ENCODE results near the gene CSTA. TPM values are rescaled to one million over a fixed set of nuclear protein-coding genes. Genes with fewer than 3 reads are reported as not detected.

Gene CSTA
- total RNA-seq, 2 donors from 2014 or later: 3.5 to 9.7 TPM

DNA sequence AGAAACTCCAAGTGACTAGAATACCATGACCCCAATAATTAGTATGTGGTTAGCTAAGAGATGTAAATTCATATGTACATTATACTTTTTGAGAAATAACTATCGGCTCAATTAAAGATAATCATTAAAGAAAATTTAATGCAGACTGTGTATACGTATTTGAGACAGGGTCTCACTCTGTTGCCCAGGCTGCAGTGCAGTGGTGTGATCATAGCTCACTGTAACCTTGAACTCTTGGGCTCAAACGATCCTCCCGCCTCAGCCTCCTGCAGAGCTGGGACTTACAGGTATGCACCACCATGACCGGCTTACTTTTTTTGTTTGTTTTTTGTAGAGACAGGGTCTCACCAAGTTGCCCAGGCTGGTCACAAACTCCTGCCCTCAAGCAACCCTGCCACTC is 8.7 kb upstream of the CSTA start:
- intact Hi-C loops (cut with DNase I): no loop called here
- DNase-seq (ENCODE audit: low spot score): no peak

DNA sequence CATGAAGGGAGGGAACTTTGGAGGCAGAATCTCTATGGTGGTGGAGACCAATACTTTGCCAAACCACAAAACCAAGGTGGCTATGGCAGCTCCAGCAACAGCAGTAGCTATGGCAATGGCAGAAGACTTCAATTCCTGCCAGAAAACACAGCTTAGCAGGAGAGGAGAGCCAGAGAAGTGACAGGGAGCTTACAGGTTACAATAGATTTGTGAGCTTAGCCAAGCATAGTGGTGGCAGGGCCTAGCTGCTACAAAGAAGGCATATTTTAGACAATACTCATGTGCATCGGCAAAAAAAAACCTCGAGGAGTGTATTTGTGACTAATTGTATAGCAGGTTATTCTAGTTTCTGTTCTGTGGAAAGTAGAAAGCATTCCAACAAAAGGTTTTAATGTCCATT is 6.4 kb upstream of the CSTA start:
- intact Hi-C loops (cut with DNase I): no loop called here
- DNase-seq (ENCODE audit: low spot score): no peak

DNA sequence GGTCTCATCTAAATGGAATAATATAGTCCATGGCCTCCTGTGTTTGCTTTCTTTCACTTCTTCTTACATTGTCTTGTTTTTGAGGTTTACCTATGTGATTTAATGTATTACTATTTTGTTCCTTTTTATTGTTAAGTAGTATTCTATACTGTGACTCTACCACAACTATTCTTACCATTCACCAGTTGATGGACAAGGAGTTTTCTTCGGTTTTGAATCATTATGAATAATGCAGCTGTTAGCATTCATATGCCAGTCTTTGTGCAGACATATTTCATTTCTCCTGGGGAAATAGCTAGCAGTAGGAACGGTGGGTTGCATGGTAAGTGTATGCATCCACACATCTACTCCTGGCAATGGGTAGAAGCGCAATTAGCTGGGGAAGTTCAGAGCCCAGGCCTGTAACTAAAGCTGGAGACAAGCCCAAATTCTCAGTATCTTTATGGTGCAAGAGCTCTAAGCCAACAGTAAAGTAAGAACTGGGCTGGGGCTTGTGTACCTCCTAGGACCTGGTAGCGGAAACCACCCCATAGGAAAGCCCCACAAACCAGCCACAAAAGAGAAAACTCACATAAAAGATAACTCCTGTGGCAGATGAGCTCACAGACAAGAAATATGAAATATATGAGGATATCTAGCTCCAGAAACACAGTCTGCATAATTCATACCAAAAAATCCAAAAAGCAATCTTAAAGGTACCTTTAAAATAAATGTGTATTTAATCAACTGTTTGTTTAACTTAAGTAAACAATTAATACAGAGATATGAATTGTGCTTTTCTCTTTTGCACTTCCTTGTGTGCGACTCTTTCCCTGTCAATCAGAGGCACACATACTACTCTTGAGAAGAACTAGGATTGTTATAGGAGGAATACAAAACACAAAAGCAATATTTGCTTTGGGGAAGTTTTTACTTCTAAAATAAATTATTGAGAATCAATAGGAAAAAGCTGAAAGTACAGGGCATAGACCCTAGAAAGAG is 2.7 kb upstream of the CSTA start:
- DNase-seq (ENCODE audit: low spot score): no peak
- intact Hi-C loops (cut with DNase I): no loop called here

DNA sequence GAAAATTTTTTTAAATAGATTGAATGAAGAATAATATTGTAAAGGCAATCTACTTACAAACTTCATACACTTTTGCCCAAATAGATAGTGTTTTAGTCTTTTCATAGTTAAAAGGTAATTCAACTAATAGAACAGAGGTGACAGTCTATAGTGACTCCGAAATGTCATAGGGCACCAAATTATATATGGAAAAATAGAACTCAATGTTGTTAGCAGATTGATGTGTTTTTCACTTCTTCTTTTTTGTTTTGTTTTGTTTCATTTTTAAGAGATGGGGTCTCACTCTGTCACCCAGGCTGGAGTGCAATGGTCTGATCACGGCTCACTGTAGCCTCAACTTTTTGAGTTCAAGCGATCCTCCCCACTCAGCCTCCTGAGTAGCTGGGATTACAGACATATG is 721 bp downstream of the CSTA start:
- no peak for DNase-seq (ENCODE audit: low spot score)
- intact Hi-C loops (cut with DNase I): no loop called here

DNA sequence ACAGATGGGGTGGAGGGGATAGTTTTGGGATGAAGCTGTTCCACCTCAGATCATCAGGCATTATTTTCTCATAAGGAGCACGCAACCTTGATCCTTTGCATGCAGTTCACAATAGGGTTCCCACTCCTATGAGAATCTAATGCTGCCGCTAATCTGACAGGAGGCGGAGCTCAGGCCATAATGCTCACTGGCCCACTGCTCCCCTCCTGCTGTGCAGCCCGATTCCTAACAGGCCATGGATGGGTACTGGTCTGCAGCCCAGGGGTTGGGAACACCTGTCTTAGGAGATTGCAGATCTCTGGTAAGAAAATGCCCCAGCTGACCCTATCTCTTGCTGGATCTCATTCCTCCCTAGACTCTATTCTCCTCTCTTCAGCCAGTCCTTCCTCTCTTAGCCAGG is 6.8 kb downstream of the CSTA start:
- no peak for DNase-seq (ENCODE audit: low spot score)
- intact Hi-C loops (cut with DNase I): no loop called here

DNA sequence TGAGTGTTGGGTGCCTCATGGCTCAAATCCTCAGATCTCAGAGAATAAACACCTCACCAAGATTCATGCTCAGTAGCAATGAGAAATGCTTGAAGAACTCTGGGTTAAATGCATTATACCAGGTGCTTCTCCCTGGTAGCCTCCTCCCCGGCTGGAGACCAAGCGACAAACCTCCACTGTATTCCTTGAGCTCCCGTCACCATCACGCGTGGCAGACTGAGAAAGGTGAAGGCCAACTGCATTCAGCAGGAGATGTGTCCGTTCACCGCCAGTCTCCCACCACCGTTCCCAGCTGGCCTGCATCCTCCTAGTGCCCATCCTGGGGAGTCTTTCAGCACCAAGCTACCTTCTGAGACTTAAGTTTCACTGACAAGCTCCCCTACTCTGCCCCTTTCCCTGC is 7.5 kb downstream of the CSTA start:
- no peak for DNase-seq (ENCODE audit: low spot score)
- intact Hi-C loops (cut with DNase I): no loop called here

DNA sequence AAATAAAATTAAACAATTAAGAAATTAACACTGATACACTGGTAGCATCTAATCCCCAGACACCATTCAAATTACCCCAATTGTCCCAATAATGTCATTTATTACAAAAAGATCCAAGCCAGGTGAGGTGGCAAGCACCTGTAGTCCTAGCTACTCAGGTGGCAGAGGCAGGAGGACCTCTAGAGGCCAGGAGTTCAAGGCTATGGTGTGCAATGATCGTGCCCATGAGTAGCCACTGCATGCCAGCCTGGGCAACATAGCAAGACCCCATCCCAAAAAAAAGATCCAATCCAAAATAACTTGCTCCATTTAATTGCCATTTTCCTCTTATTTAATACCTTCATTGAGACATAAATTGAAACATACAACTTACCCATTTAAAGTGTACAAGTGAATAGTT is 17.8 kb downstream of the CSTA start:
- DNase-seq (ENCODE audit: low spot score): no peak
- intact Hi-C loops (cut with DNase I): no loop called here

DNA sequence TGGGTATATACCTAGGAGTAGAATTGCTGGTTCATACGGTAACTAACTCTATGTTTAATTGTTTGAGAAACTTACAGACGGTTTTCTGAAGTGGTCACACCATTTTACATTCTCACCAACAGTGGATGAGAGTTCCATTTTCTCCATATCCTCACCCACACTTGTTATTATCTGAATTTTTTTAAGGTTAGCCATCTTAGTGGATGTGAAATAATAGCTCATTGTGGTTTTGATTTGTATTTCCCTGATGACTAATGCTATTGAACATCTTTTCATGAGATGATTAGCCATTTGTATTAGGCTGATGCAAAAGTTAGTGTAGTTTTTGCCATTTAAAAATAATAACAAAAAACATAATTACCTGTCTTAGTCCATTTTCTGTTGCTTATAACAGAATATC is 18.6 kb downstream of the CSTA start:
- DNase-seq (ENCODE audit: low spot score): no peak
- intact Hi-C loops (cut with DNase I): no loop called here

DNA sequence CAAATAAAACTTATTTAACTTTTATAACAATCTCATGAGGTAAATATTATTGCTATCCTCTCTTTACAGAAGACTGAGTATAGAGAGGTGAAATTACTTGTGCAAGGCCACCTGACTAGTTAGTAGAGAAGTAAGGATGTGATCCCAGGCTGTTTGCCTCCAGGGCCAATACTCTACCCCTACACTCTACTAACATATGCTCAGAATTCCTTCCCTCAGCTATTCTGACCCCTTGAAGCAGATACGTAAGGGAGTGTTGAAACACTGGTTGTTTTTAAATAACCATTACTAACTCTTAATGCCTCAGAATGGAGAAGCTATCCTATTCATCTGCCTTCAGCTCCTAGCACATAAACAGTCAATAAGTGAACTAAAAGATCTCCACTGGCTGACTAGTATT is 24.1 kb downstream of the CSTA start:
- intact Hi-C loops (cut with DNase I): no loop called here
- no peak for DNase-seq (ENCODE audit: low spot score)

DNA sequence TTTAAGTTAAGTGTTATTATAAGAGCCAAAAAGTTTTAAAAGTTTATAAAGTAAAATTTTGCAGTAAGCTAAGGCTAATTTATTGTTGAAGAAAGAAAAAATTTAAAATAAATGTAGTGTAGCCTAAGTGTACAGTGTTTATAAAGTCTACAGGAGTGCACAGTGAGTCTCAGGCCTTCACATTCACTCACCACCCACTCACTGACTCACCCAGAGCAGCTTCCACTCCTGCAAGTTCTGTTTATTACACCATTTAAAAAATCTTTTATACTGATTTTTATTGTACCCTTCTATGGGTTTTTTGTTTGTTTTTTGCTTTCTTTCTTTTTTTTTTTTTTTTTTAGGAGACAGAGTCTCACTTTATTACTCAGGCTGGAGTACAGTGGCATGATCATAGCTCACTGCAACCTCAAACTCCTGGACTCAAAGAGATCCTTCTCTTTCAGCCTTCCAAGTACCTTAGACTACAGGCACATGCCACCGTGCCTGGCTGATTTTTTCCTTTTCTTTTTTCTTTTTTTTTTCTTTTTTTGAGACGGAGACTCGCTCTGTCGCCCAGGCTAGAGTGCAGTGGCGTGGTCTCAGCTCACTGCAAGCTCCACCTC is 25.9 kb downstream of the CSTA start:
- no peak for DNase-seq (ENCODE audit: low spot score)
- intact Hi-C loops (cut with DNase I): no loop called here

DNA sequence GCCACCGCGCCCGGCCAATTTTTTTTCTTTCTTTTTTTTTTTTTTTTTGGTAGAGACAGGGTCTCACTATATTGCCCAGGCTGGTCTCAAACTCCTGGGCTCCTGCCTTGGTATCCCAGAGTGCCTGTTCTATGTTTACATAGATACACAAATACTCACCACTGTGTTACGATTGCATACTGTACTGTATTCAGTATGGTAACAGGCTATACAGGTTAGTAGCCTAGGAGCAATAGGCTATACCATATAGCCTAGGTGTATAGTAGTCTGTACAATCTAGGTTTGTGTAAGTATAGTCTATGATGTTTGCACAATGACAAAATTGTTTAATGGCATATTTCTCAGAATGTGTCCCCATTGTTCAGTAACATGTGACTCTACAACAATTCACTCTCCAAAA is 26.6 kb downstream of the CSTA start:
- no peak for DNase-seq (ENCODE audit: low spot score)
- intact Hi-C loops (cut with DNase I): no loop called here

DNA sequence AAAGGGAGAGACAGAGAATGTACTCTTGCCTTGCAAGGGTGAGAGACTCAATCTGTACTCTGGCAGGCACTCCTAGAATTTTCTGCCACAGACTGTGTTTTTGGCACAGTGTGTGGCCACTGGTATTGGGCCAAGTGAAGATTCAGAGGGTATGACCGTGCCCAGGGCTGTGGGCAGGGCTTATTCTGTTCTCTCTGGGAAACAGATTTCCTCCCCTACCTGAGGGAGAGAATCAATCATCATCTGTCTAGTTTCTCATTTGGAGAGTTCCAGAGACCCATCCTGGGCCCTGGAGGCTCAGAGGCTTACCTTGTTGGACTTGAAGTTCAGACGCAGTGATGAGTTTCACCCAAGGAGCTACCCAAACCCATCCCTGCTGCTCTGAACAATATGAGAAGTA is 28.2 kb downstream of the CSTA start:
- no peak for DNase-seq (ENCODE audit: low spot score)
- intact Hi-C loops (cut with DNase I): no loop called here

DNA sequence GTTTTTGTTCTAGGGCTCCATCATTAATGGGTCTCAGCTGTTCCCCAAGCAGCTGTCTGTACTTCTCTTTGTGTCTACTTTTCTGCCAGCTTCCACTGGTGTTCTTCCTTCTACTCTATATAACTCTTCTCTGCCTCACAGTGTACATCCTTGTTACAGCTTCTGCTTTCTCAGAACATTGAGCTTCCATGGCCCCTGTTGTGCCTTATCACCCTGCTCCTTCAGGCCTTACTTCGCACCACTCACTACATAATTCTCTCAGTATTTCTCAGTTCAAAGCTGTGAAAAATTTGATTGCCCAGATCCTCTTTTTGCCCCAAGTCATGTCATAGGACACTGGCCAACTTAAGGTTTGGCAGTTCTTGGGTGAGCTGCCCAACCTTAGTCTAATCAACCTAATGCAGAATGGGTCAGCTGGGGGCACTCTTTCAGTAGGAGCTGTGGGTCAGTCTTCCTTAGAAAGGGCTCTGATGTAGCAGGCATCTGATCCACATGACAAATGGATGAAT is 28.9 kb downstream of the CSTA start:
- intact Hi-C loops (cut with DNase I): no loop called here
- no peak for DNase-seq (ENCODE audit: low spot score)

DNA sequence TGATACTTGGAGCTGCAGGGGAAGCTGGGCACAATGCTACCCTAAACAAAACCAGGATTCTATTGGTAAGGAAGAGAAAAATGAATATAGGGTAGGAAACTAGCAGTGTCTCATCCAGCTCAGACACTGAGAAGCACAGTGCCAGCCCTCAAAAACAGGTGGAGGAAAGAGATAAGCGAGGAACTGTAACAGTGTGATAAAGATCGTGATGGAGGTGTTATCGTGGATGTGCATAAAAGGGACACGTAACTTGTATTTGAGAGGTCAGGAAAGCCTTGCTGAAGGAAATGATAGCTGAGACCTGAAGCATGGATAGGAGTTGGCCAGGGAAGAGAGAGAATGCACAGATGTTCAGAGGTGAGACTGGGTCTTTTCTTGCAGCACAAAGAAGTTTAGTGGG is 30.6 kb downstream of the CSTA start:
- intact Hi-C loops (cut with DNase I): no loop called here
- DNase-seq (ENCODE audit: low spot score): no peak

DNA sequence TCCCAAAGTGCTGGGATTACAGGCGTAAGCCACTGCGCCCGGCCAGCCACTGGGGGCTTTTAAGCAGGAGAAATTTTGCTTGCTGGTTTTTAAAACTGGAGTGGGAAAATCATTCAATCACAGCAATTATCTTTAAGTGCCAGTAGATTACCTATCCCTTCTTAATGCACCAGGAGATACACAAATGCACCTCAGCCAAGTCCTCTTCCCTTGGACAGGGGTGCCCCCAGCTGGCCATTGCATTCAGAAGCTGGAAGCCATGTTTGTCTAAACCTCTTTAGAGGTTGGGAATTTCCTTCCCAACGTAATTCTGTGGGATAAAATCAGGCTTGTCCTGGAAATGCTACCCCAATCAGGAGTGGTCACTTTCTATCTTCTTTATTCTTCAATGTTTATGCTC is 31.4 kb downstream of the CSTA start:
- DNase-seq (ENCODE audit: low spot score): no peak
- intact Hi-C loops (cut with DNase I): no loop called here

DNA sequence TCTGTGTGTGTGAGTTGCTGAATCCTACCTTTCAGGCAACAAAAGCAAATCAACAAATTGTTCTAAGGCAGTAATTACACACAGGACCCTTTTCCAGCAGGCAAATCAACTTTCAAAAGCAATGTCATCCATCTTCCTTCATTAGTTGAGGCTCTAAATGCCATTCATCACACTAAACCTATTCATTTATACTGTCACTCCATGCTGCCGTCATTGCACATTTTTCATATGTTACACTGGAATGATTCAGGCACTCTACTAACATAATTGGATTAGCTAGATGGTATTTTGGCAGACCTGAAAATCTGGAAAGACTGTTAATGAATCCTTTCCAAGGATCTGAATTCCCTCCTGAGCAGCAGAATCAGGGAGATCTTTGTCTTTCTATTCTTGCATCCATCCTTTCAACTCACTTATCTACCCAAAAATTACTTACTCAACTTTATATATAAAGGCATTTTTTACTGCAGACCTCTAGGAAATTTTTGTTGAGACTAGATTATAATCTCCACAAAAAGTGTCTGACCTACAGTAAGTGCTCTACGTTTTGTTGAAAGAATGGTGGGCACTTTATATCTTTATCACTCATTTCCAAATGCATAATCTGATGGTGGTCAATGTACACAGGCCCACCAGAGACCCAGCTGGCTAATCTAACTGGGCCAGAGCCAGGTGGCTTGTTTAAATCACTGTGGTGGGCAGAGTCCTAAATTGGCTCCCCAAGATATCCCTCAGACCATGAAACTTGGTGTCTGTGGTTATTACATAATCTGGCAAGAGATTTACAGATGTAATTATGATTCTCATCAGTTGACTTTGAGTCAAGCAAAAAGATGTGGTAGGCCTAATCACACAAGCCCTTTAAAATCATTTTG is 33.0 kb downstream of the CSTA start:
- intact Hi-C loops (cut with DNase I): no loop called here
- DNase-seq (ENCODE audit: low spot score): no peak

DNA sequence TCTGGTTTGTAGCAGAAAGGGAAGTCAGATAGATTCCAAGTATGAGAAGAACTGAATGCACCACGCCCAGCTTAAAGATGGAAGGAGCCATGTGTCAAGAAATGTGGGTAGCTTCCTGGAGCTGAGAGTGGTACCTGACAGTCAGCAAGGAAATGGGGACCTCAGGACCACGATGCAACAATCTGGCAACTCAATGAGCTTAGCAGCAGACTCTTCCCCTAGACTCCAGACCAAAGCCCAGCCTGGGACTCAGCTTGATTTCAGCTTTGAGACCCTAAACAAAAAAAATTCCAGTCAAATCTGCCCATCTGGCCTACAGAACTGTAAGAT is 33.6 kb downstream of the CSTA start:
- intact Hi-C loops (cut with DNase I): no loop called here
- DNase-seq (ENCODE audit: low spot score): no peak

DNA sequence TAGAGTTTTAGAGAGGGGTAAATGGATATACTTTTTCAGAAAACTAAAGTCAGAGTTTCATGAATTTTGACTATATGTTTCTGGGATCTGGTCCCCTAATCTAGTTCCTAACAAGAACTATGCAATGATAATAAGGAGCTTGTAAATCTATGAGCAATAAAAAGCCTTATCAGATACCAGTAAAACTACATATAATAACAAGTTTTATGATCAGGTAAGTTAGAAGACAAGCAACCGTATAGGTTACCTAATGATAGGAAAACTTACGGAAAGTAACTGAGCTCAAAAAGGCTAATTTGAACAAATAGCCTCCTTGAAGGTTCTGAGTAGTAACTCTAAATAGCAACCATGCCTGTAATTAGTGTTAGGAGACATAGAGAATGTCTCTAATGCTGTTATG is 37.0 kb downstream of the CSTA start:
- DNase-seq (ENCODE audit: low spot score): no peak
- intact Hi-C loops (cut with DNase I): no loop called here

DNA sequence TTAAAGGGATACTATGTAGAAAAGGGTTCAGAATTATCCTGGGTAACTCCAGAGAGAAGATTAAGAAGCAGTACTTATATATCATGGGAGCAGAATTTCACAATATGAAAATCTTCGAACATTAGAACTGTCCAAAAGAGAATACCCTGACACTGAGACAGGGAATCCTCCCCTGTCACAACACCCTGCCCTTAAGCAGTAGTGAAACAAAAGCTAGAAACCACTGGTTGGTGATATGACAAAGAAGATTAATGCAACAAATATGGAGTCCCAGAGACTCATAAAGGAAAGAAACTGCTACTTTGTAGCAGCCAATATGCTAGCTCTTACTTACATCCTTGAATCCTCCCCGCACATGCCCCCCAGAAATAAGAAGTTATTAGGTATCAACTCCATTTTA is 39.4 kb downstream of the CSTA start:
- intact Hi-C loops (cut with DNase I): no loop called here
- no peak for DNase-seq (ENCODE audit: low spot score)

DNA sequence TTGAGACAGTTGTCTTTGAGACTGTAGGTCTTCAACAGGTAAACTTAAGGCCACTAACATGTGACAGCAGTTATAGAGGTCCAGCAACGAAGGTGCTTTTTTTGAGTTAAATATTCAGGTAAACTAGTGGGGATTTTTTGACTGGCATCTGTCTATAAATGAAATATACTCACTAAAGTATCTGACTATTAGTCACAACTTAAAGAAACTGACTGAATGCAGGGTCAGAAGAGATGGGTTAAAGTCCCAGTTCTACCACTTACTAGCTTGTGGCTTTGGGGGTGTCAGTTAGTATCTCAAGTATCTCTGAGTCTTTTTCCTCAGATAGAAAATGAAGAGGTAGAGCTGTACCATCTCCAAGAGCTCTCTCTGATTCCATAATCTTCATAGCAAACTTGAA is 40.0 kb downstream of the CSTA start:
- no peak for DNase-seq (ENCODE audit: low spot score)
- intact Hi-C loops (cut with DNase I): no loop called here

Measured in posterior vena cava (tissue), 2 donors.